ENCODE data around the gene ORM1. TPM values are rescaled to one million over a fixed set of nuclear protein-coding genes. Genes with fewer than 3 reads are reported as not detected.
"Not testable (repeated sequence)": the region's sequence is repeated elsewhere in the genome, so short reads cannot be mapped to it uniquely, and the experiment has no call there.

The ORM1 gene
- 10 to 100 TPM in 1 of 2 donors, 1 to 10 TPM in 1; 6.9 to 87.0 TPM for total RNA-seq
- polyA plus RNA-seq (ENCODE audit: insufficient read length in 6 of 6): 1 to 10 TPM; 3.0 to 6.9 (median 4.5) TPM
- long read RNA-seq, donor 1, partial matches to known transcripts: 0 of 2 reads
- long read RNA-seq, donor 1, other reads (novel, unspliced or antisense): 0 of 2 reads
- long read RNA-seq, donor 2: 0 reads
- long read RNA-seq, donor 3: 0 reads
- long read RNA-seq, donor 4, transcript ORM1-201 (6 exons, 802 nt): major isoform, 10 of 11 reads
- long read RNA-seq, donor 4, partial matches to known transcripts: 1 of 11 reads
- long read RNA-seq, donor 4, other reads (novel, unspliced or antisense): 0 of 11 reads
- long read RNA-seq, donor 5, partial matches to known transcripts: 0 of 4 reads
- long read RNA-seq, donor 5, other reads (novel, unspliced or antisense): 0 of 4 reads
- long read RNA-seq, donor 6, partial matches to known transcripts: 0 of 2 reads
- long read RNA-seq, donor 6, other reads (novel, unspliced or antisense): 0 of 2 reads
- long read RNA-seq, donor 7: 0 reads
- long read RNA-seq, donor 8: 0 reads
- long read RNA-seq, donor 9: 0 reads
- long read RNA-seq, donor 10, transcript ORM1-201 (6 exons, 802 nt): major isoform, 217 of 218 reads
- long read RNA-seq, donor 10, partial matches to known transcripts: 0 of 218 reads
- long read RNA-seq, donor 10, other reads (novel, unspliced or antisense): 1 of 218 reads
- long read RNA-seq, donor 11: 0 reads
- long read RNA-seq, donor 12, partial matches to known transcripts: 0 of 2 reads
- long read RNA-seq, donor 12, other reads (novel, unspliced or antisense): 0 of 2 reads

DNA sequence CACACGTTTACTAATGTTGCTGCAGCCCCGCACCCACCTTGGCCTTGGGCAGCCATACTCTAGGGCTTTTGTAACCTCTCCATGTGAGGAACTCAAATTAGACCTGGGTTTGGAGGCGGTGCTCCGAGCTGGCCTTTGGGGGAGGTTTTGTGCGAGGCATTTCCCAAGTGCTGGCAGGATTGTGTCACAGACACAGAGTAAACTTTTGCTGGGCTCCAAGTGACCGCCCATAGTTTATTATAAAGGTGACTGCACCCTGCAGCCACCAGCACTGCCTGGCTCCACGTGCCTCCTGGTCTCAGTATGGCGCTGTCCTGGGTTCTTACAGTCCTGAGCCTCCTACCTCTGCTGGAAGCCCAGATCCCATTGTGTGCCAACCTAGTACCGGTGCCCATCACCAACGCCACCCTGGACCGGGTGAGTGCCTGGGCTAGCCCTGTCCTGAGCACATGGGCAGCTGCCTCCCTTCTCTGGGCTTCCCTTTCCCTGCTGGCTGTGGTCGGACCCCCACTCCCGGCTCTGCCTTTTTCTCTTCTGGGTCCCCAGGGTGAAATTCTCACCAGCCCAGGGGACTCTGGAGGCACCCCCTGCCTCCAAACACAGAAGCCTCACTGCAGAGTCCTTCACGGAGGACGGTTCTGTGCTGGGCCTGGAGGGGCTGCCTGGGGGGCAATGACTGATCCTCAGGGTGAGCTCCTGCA, at the start of gene ORM1:
TSS of gene ORM1 (plus strand) at position 268 of the 701 bp plus-strand sequence. CDS start at position 304, 36 bp downstream.
- intact Hi-C loops (cut with DNase I); H3K9me3 ChIP-seq; H3K36me3 ChIP-seq; DNase-seq; H3K27me3 ChIP-seq; H3K27ac ChIP-seq; H3K4me3 ChIP-seq: not testable (repeated sequence)
- peaks cover 0 to 16% of the 10 kb centered on the region in 2 donors for H3K4me1 ChIP-seq
- peak; percentile 87 for ATAC-seq

DNA sequence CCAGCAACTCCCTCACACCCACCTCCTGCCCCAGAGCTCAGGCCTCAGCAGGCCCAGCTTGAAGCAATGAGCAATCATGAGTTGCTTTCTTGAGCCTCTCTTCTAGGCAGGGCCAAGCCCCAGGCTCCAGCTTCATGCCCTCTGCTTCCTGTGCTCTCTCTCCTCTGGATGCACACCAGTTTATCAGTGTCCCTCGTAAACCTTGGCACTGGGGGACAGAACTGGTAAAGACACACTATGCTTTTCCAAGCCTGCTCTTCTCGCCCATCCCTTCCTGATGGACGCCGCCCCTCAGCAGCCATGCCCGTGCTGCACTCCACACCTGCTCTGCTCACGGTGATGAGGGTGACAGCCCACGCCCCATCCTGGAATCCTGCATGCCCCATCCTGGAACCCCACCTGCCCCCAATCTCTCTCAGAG, 49.4 kb upstream of the ORM1 start:
- intact Hi-C loops (cut with DNase I): no loop called here
- no peak overlapping the region for H3K27ac ChIP-seq
- H3K27me3 ChIP-seq: no peaks in the 10 kb centered on the region
- H3K9me3 ChIP-seq: no peaks in the 10 kb centered on the region
- peak in 1 of 4 donors; percentile 22 for DNase-seq
- H3K4me1 ChIP-seq: no peaks in the 10 kb centered on the region
- peaks cover 0 to 4% of the 10 kb centered on the region in 2 donors for H3K36me3 ChIP-seq
- ATAC-seq: no peak
- no peak overlapping the region for H3K4me3 ChIP-seq
- TF ChIP-seq, protein P1, sequence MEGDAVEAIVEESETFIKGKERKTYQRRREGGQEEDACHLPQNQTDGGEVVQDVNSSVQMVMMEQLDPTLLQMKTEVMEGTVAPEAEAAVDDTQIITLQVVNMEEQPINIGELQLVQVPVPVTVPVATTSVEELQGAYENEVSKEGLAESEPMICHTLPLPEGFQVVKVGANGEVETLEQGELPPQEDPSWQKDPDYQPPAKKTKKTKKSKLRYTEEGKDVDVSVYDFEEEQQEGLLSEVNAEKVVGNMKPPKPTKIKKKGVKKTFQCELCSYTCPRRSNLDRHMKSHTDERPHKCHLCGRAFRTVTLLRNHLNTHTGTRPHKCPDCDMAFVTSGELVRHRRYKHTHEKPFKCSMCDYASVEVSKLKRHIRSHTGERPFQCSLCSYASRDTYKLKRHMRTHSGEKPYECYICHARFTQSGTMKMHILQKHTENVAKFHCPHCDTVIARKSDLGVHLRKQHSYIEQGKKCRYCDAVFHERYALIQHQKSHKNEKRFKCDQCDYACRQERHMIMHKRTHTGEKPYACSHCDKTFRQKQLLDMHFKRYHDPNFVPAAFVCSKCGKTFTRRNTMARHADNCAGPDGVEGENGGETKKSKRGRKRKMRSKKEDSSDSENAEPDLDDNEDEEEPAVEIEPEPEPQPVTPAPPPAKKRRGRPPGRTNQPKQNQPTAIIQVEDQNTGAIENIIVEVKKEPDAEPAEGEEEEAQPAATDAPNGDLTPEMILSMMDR (IDR thresholded peaks at IDR 0.05): no peak

DNA sequence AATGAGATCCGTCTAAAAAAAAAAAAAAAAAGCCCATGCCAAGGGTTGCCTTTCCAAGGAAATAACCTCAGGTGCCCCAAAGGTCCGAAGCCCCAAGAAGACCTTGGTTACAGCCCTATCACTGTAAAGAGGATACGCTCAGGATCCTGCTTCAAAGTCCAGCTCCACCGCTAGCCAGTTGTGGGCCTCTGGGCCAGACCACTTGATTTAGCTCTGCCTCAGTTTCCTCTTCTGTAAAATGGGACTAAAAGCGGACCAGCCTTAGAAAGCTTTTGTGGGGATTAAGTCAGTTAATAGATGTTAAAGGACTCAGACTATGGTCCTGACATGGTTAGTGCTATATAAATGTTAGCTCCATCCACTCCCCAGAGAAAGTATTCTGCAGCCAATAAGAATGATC, 48.7 kb upstream of the ORM1 start:
- DNase-seq: no peak
- no peak overlapping the region for H3K4me3 ChIP-seq
- peaks cover 0 to 4% of the 10 kb centered on the region in 2 donors for H3K36me3 ChIP-seq
- no peak overlapping the region for H3K27ac ChIP-seq
- H3K27me3 ChIP-seq: no peaks in the 10 kb centered on the region
- no peaks in the 10 kb centered on the region for H3K9me3 ChIP-seq
- H3K4me1 ChIP-seq: no peaks in the 10 kb centered on the region
- intact Hi-C loops (cut with DNase I): no loop called here
- TF ChIP-seq, protein P1 (IDR thresholded peaks at IDR 0.05): no peak
- ATAC-seq: no peak

DNA sequence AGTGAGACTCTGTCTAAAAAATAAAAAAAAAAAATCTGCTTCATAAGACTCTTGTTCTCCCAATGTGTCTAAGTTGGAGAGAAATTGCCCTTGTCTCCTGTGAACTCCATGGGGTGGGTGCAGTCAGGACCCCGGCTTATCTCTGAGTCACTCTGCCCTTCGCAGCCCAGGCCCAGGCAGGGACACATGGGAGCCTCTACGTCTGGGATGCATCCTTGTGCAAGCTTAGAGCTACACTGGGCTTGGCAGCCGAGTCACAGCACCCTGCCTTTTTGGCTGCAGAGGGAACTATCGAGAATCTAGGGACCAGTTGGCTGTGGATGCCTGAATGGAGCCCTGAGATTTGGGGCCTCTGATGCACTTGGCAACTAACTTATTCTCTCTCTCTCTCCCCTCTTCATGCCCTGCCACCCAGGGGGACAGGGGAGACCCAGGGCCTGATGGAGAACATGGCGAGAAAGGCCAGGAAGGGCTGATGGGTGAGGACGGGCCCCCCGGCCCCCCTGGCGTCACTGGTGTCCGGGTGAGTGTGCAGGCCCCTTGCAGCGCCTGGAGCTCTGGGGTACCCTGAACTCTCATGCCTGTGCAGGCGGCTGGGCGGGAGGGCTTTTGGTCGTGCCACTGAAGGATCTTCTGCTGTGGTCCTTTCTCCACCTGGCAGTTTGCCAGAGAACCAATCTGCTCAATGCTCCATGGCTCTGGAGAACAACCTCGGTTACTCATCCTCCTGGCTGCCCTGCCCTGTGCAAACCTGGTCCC, 47.5 kb upstream of the ORM1 start:
- no peak for ATAC-seq
- Histone ChIP-seq H3K4me3 (no peak overlapping the region), H3K27me3 (no peaks in the 10 kb centered on the region), H3K36me3 (peaks cover 0 to 4% of the 10 kb centered on the region in 2 donors), H3K9me3 (no peaks in the 10 kb centered on the region), H3K4me1 (no peaks in the 10 kb centered on the region), H3K27ac (no peak overlapping the region)
- intact Hi-C loops (cut with DNase I): no loop called here
- DNase-seq: peak in 1 of 4 donors; percentile 31
- TF ChIP-seq, protein P1 (IDR thresholded peaks at IDR 0.05): no peak

Measured in left lung (tissue), 14 donors.